HepG2 (cell line): ENCODE data around the gene NDEL1. TPM values are rescaled to one million over a fixed set of nuclear protein-coding genes. Genes with fewer than 3 reads are reported as not detected.

ENCODE experiments used
- BCL6 ChIP-seq: IDR thresholded peaks from 2 replicates; pipeline ENCODE4 v1.6.1; 2016; ENCODE audit warnings: missing genetic modification reagents, missing compliant biosample characterization
- CBFB ChIP-seq: sonication (generic); formaldehyde crosslinking; IDR thresholded peaks from 2 replicates; pipeline ENCODE4 v1.4.0; 2020; ENCODE audit warnings: missing genetic modification reagents
- CREM ChIP-seq, 2 experiments: sonication (generic) in 1 of 2; formaldehyde crosslinking in 1 of 2; IDR thresholded peaks; 2 replicates each; pipeline versions ENCODE4 v1.4.0 to v1.6.1; 2016 to 2020; ENCODE audit warnings: antibody characterized with exemption in 1 of 2, mild to moderate bottlenecking in 1 of 2, missing genetic modification reagents in 1 of 2
- ETV5 ChIP-seq: IDR thresholded peaks from 2 replicates; pipeline ENCODE4 v1.6.1; 2018; ENCODE audit warnings: missing biosample characterization, missing genetic modification reagents, inconsistent platforms, borderline replicate concordance
- FOXA1 ChIP-seq, 2 experiments: fragments of 450-650 bp in 1 of 2; sonication (generic) in 1 of 2; formaldehyde crosslinking in 1 of 2; IDR thresholded peaks; 2 replicates each; pipeline versions ENCODE4 v1.4.0 to v1.6.1; 2016 to 2020; ENCODE audit warnings: missing genetic modification reagents in 1 of 2
- GABPB1 ChIP-seq: IDR thresholded peaks from 2 replicates; pipeline ENCODE4 v1.6.1; 2016; ENCODE audit warnings: mild to moderate bottlenecking, missing genetic modification reagents, moderate library complexity, missing compliant biosample characterization
- GATAD2A ChIP-seq: IDR thresholded peaks from 2 replicates; pipeline ENCODE4 v1.6.1; 2016
- HNF4A ChIP-seq: sonication (generic); formaldehyde crosslinking; IDR thresholded peaks from 2 replicates; pipeline ENCODE4 v1.4.0; 2020; ENCODE audit warnings: missing genetic modification reagents
- HOXD1 ChIP-seq: sonication (generic); formaldehyde crosslinking; IDR thresholded peaks from 2 replicates; pipeline ENCODE4 v1.5.0; 2020; ENCODE audit warnings: missing genetic modification reagents
- KDM6A ChIP-seq: IDR thresholded peaks from 2 replicates; pipeline ENCODE4 v1.6.1; 2016; ENCODE audit warnings: low read depth
- NFRKB ChIP-seq: fragments of 450-650 bp; IDR thresholded peaks from 2 replicates; pipeline ENCODE4 v1.6.1; 2017
- NR2F2 ChIP-seq: IDR thresholded peaks from 2 replicates; pipeline ENCODE4 v1.6.1; 2012; ENCODE audit warnings: low read depth, inconsistent platforms, borderline replicate concordance
- PPARG ChIP-seq: conservative IDR thresholded peaks from 2 replicates; pipeline ENCODE4 v1.6.1; 2016; ENCODE audit warnings: missing biosample characterization, missing genetic modification reagents
- SOX13 ChIP-seq, 3 experiments: fragments of 450-650 bp in 1 of 3; sonication (generic) in 1 of 3; formaldehyde crosslinking in 1 of 3; IDR thresholded peaks in 2 of 3; conservative IDR thresholded peaks in 1 of 3; 2 replicates each; pipeline versions ENCODE4 v1.5.0 to v1.6.1; 2016 to 2020; ENCODE audit warnings: antibody characterized with exemption in 1 of 3, mild to moderate bottlenecking in 1 of 3, missing compliant biosample characterization in 1 of 3, missing genetic modification reagents in 1 of 3, moderate library complexity in 1 of 3
- TCF7 ChIP-seq: sonication (generic); IDR thresholded peaks from 2 replicates; pipeline ENCODE4 v1.6.1; 2016; ENCODE audit warnings: antibody characterized with exemption, low read depth
- TEAD3 ChIP-seq: optimal IDR thresholded peaks from 2 replicates; pipeline ENCODE3; 2016; ENCODE audit warnings: borderline replicate concordance
- ZNF331 ChIP-seq: sonication (generic); formaldehyde crosslinking; IDR thresholded peaks from 2 replicates; pipeline ENCODE4 v1.4.0; 2020; ENCODE audit warnings: missing genetic modification reagents
- ZNF337 ChIP-seq: sonication (generic); formaldehyde crosslinking; IDR thresholded peaks from 2 replicates; pipeline ENCODE4 v1.5.1; 2020; ENCODE audit warnings: missing genetic modification reagents, low read depth, mild to moderate bottlenecking, borderline replicate concordance
- polyA plus RNA-seq, 8 experiments: library from polyadenylated mRNA; depleted of rRNA in 3 of 8; stranded (reverse) in 7 of 8; unstranded in 1 of 8; fragments of >200 nt; fragmentation: Illumina TruSeq in 4 of 8; extraction: Trizol in 4 of 8; gene quantifications; 2 replicates each; pipeline versions ENCODE4 v1.2.1 to v1.2.3, GENCODE V29; 2011 to 2016; ENCODE audit warnings: low read depth in 4 of 8, missing spikeins in 1 of 8, mixed read lengths in 1 of 8; ENCODE audit not compliant: insufficient read depth in 1 of 8
- total RNA-seq, 5 experiments: library from RNA; depleted of rRNA; stranded (reverse); fragments of >200 nt; fragmentation: Illumina TruSeq; extraction: Trizol; gene quantifications; 2 replicates each; pipeline ENCODE4 v1.2.3, GENCODE V29; 2016; ENCODE audit warnings: low read depth in 1 of 5
- TF ChIP-seq, protein P1 (sequence below): sonication (generic); formaldehyde crosslinking; IDR thresholded peaks from 2 replicates; pipeline ENCODE4 v1.4.0; 2020; ENCODE audit warnings: missing genetic modification reagents, borderline replicate concordance
- TF ChIP-seq, protein P2 (sequence below): IDR thresholded peaks from 2 replicates; pipeline ENCODE4 v1.6.1; 2016
- TF ChIP-seq, protein P3 (sequence below): sonication (generic); formaldehyde crosslinking; IDR thresholded peaks from 2 replicates; pipeline ENCODE4 v1.5.0; 2020; ENCODE audit warnings: missing genetic modification reagents, mild to moderate bottlenecking, borderline replicate concordance
- TF ChIP-seq, protein P4 (sequence below): sonication (generic); formaldehyde crosslinking; IDR thresholded peaks from 2 replicates; pipeline ENCODE4 v1.4.0; 2020; ENCODE audit warnings: missing genetic modification reagents, borderline replicate concordance

Gene NDEL1
- total and polyA plus RNA-seq, 2 of the 13 experiments (the other 11 are each of a cell fraction or from before 2014, with no cell fraction given): 59.8 to 153 TPM

DNA sequence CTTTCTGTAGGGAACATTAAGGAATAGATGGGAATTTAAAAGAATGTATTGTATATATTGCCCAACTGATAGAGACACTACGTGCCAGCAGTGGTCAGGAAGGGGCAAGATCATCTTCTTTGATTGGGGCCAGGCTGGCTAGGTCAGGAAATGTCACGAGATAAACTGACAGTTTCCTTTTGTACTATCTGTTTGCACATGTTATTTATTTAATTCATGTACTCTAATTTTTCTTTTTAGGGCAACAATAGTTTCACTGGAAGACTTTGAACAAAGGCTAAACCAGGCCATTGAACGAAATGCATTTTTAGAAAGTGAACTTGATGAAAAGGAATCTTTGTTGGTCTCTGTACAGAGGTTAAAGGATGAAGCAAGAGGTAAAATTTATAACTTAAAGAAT is 12.6 kb downstream of the NDEL1 start (continued):
- peak; percentile 53 for TF ChIP-seq HNF4A
- peak; percentile 79; the same call in 1 of the 2 replicates for TF ChIP-seq PPARG (CRISPR knock-in tag)
- TF ChIP-seq FOXA1 (IDR thresholded peaks at IDR 0.05): no peak
- peak; percentile 50 for TF ChIP-seq FOXA1 (CRISPR knock-in tag; IDR thresholded peaks at IDR 0.05)
- TF ChIP-seq, protein P1, sequence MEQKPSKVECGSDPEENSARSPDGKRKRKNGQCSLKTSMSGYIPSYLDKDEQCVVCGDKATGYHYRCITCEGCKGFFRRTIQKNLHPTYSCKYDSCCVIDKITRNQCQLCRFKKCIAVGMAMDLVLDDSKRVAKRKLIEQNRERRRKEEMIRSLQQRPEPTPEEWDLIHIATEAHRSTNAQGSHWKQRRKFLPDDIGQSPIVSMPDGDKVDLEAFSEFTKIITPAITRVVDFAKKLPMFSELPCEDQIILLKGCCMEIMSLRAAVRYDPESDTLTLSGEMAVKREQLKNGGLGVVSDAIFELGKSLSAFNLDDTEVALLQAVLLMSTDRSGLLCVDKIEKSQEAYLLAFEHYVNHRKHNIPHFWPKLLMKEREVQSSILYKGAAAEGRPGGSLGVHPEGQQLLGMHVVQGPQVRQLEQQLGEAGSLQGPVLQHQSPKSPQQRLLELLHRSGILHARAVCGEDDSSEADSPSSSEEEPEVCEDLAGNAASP (CRISPR knock-in tag): peak; percentile 91; the same call in 1 of the 2 replicates
- no peak for TF ChIP-seq HOXD1 (CRISPR knock-in tag)
- no peak for TF ChIP-seq CBFB (CRISPR knock-in tag)
- TF ChIP-seq CREM (IDR thresholded peaks at IDR 0.05): peak; percentile 71; the same call in 1 of the 2 replicates
- no peak for TF ChIP-seq CREM (CRISPR knock-in tag; IDR thresholded peaks at IDR 0.05)
- TF ChIP-seq SOX13 (IDR thresholded peaks at IDR 0.05): peak; percentile 86
- TF ChIP-seq SOX13 (CRISPR knock-in tag; conservative IDR thresholded peaks at IDR 0.05 in 1 of 2, IDR thresholded peaks at IDR 0.05 in 1 of 2): peak in 1 of 2 experiments; percentile 97; a peak in 2 of 4 replicates
- TF ChIP-seq BCL6 (CRISPR knock-in tag): peak; percentile 47
- TF ChIP-seq ETV5 (CRISPR knock-in tag): peak; percentile 70
- TF ChIP-seq, protein P2, sequence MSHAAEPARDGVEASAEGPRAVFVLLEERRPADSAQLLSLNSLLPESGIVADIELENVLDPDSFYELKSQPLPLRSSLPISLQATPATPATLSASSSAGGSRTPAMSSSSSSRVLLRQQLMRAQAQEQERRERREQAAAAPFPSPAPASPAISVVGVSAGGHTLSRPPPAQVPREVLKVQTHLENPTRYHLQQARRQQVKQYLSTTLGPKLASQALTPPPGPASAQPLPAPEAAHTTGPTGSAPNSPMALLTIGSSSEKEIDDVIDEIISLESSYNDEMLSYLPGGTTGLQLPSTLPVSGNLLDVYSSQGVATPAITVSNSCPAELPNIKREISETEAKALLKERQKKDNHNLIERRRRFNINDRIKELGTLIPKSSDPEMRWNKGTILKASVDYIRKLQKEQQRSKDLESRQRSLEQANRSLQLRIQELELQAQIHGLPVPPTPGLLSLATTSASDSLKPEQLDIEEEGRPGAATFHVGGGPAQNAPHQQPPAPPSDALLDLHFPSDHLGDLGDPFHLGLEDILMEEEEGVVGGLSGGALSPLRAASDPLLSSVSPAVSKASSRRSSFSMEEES (CRISPR knock-in tag): peak; percentile 82
- peak; percentile 36 for TF ChIP-seq TEAD3 (CRISPR knock-in tag)
- TF ChIP-seq ZNF331 (CRISPR knock-in tag): 0 out of 2 replicates have a peak, but pooled peaks have one; percentile 39
- TF ChIP-seq NR2F2: peak; percentile 81; the same call in 1 of the 2 replicates
- no peak for TF ChIP-seq KDM6A (CRISPR knock-in tag)
- TF ChIP-seq, protein P3, sequence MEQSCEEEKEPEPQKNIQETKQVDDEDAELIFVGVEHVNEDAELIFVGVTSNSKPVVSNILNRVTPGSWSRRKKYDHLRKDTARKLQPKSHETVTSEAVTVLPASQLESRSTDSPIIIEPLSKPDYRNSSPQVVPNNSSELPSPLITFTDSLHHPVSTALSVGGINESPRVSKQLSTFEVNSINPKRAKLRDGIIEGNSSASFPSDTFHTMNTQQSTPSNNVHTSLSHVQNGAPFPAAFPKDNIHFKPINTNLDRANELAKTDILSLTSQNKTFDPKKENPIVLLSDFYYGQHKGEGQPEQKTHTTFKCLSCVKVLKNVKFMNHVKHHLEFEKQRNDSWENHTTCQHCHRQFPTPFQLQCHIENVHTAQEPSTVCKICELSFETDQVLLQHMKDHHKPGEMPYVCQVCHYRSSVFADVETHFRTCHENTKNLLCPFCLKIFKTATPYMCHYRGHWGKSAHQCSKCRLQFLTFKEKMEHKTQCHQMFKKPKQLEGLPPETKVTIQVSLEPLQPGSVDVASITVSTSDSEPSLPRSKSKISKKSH (CRISPR knock-in tag): no peak
- TF ChIP-seq, protein P4, sequence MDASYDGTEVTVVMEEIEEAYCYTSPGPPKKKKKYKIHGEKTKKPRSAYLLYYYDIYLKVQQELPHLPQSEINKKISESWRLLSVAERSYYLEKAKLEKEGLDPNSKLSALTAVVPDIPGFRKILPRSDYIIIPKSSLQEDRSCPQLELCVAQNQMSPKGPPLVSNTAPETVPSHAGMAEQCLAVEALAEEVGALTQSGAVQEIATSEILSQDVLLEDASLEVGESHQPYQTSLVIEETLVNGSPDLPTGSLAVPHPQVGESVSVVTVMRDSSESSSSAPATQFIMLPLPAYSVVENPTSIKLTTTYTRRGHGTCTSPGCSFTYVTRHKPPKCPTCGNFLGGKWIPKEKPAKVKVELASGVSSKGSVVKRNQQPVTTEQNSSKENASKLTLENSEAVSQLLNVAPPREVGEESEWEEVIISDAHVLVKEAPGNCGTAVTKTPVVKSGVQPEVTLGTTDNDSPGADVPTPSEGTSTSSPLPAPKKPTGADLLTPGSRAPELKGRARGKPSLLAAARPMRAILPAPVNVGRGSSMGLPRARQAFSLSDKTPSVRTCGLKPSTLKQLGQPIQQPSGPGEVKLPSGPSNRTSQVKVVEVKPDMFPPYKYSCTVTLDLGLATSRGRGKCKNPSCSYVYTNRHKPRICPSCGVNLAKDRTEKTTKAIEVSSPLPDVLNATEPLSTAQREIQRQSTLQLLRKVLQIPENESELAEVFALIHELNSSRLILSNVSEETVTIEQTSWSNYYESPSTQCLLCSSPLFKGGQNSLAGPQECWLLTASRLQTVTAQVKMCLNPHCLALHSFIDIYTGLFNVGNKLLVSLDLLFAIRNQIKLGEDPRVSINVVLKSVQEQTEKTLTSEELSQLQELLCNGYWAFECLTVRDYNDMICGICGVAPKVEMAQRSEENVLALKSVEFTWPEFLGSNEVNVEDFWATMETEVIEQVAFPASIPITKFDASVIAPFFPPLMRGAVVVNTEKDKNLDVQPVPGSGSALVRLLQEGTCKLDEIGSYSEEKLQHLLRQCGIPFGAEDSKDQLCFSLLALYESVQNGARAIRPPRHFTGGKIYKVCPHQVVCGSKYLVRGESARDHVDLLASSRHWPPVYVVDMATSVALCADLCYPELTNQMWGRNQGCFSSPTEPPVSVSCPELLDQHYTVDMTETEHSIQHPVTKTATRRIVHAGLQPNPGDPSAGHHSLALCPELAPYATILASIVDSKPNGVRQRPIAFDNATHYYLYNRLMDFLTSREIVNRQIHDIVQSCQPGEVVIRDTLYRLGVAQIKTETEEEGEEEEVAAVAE: 0 out of 2 replicates have a peak, but pooled peaks have one; percentile 32
- TF ChIP-seq TCF7: peak; percentile 86
- TF ChIP-seq ZNF337 (CRISPR knock-in tag): no peak
- peak; percentile 73 for TF ChIP-seq GATAD2A (CRISPR knock-in tag)
- no peak for TF ChIP-seq NFRKB
- TF ChIP-seq GABPB1 (CRISPR knock-in tag): no peak
